NB4 (cell line): ENCODE measurements around the gene ILF2.

Experiments
- CTCF ChIP-seq: IDR thresholded peaks from one replicate; pipeline ENCODE4 v1.5.1; 2012; ENCODE audit warnings: low read depth, low read length
- MYC ChIP-seq: IDR thresholded peaks from 2 replicates; pipeline ENCODE4 v1.6.1; 2011; ENCODE audit warnings: low read depth, low read length
- POLR2A ChIP-seq: IDR thresholded peaks from 2 replicates; pipeline ENCODE4 v1.6.1; 2011; ENCODE audit warnings: mild to moderate bottlenecking; ENCODE audit not compliant: insufficient read length; ENCODE audit errors: extremely low read depth

- TF ChIP-seq CTCF (no peak), POLR2A (no peak), MYC (no peak)
These were observed 31.5 kb downstream of the ILF2 start for GRCh38 chr1:153639280-153639679.
